Adrenal gland (tissue), 12 donors: ENCODE measurements around the gene FSHB. TPM values are rescaled to one million over a fixed set of nuclear protein-coding genes. Genes with fewer than 3 reads are reported as not detected.

ENCODE experiments used
- DNase-seq, 7 donors: peaks; one replicate each; pipeline ENCODE4 v3.0.0-alpha.2; 2019 to 2020
- H3K27ac ChIP-seq, 5 donors: fragments of 200-600 bp; sonication (generic) in 4 of 5; 1 replicate in 3 of 5; 2 replicates in 2 of 5; pipeline versions ENCODE4 v1.5.1 to v1.8.0; 2016 to 2020; ENCODE audit warnings: mild to moderate bottlenecking in 1 of 5
- H3K27me3 ChIP-seq: fragments of 200-600 bp; 2 replicates; pipeline ENCODE4 v1.8.0; 2021
- H3K36me3 ChIP-seq, 2 donors: fragments of 200-600 bp; replicated peaks in 1 of 2; 1 replicate in 1 of 2; 2 replicates in 1 of 2; pipeline versions ENCODE4 v1.5.1 to v1.8.0; 2018 to 2022
- H3K4me1 ChIP-seq, 2 donors: fragments of 200-600 bp; replicated peaks in 1 of 2; 1 replicate in 1 of 2; 2 replicates in 1 of 2; pipeline versions ENCODE4 v1.5.1 to v1.8.0; 2018 to 2021
- H3K4me3 ChIP-seq, 4 donors: fragments of 200-600 bp; sonication (generic) in 3 of 4; one replicate each; pipeline ENCODE4 v1.5.1; 2016 to 2018
- H3K9me3 ChIP-seq, 3 donors: fragments of 200-600 bp; sonication (generic) in 1 of 3; replicated peaks in 1 of 3; 1 replicate in 2 of 3; 2 replicates in 1 of 3; pipeline versions ENCODE4 v1.5.1 to v1.8.0; 2016 to 2021
- POLR2A ChIP-seq, 2 donors: fragments of 450-650 bp; IDR thresholded peaks; one replicate each; pipeline ENCODE4 v1.6.1; 2017; ENCODE audit warnings: antibody characterized with exemption in 2 of 2, mild to moderate bottlenecking in 2 of 2, moderate library complexity in 1 of 2
- WGBS, 4 donors: extraction: QIAGEN DNeasy Blood & Tissue Kit in 2 of 4; methylation state at CpG; one replicate each; pipeline versions ENCODE4 v1.1.5 to v1.1.7; 2013 to 2017; 5-methylcytosine and 5-hydroxymethylcytosine counted together
- intact Hi-C, 2 donors: fragments of 100-400 bp; cut with DNase I; formaldehyde crosslinking; loops; one replicate each; pipeline versions ENCODE4 v1.14.1 to v1.15.0; 2022 to 2023
- polyA plus RNA-seq, 3 donors: library from polyadenylated mRNA; stranded (reverse); fragments of 200-250 nt in 2 of 3; fragments of 350-450 nt in 1 of 3; fragmentation: Illumina TruSeq in 1 of 3; extraction: RNeasy Lipid Tissue Mini Kit (QIAGEN cat#74804) in 1 of 3; gene quantifications; one replicate each; pipeline ENCODE4 v1.2.3, GENCODE V29; 2013 to 2014
- total RNA-seq, 9 donors: library from RNA; depleted of rRNA in 4 of 9; stranded (reverse); fragments of >200 nt in 4 of 9; fragments of 120-200 nt in 1 of 9; fragmentation: NEBNext Ultra II Directional in 1 of 9; extraction: Animal tissue kit (Norgen Biotek cat#: 25700) in 1 of 9; gene quantifications; one replicate each; pipeline versions ENCODE4 v1.1.0 to v1.2.4, GENCODE V29; 2013 to 2023
- TF ChIP-seq, protein P1 (sequence below), 6 experiments: fragments of 450-650 bp in 4 of 6; fragments of 200-600 bp in 2 of 6; sonication (generic) in 1 of 6; IDR thresholded peaks; 1 replicate in 5 of 6; 2 replicates in 1 of 6; pipeline versions ENCODE4 v1.5.1 to v1.8.0; 2016 to 2021; ENCODE audit warnings: antibody characterized with exemption in 6 of 6, mild to moderate bottlenecking in 2 of 6, moderate library complexity in 1 of 6
- donor health status: healthy with polysubstance abuse.
- donor health status: Bipolar disorder and iron deficiency.
- donor health status: DM: yes; HTN: yes; CAD: no.
- donor health status: DM: no; HTN: no; CAD: no.
- donor health status: DM: no; HTN: no; CAD: no.
- donor health status: DM: yes; HTN: yes; CAD: no.

Gene FSHB
- total and polyA plus RNA-seq, 12 donors = not detected

DNA sequence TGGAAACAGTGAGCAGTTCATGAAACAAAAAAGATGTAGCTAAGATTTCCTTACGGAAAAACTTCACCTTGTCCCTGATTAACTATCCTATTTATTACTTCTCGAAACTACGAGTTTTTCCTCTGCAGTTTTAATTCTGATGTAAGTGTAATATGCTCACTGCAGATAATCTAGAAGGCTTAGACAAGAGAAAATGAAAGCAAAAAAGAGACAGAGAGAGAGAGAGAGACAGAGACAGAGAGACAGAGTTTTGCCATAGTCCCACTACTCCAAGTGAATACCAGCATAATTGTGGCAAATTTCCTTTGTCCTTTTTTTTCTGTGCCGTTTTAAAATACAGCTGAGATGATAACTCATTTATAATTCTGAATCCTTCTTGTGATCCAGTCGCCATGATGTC lies 24.8 kb downstream of the FSHB start:
- Histone ChIP-seq H3K9me3 (no peaks in the 10 kb centered on the region), H3K36me3 (no peaks in the 10 kb centered on the region), H3K4me1 (peaks cover 5 to 16% of the 10 kb centered on the region in 2 donors), H3K4me3 (peak overlapping the region in 1 of 4 donors; percentile 18), H3K27ac (peak overlapping the region in 1 of 5 donors; percentile 23), H3K27me3 (no peaks in the 10 kb centered on the region)
- no peak for DNase-seq
- WGBS, 4 donors = 38 to 48% (median 44%) methylated on average over 5 of the region's 5 CpGs
- intact Hi-C loops = no loop called here
- TF ChIP-seq, protein P1, sequence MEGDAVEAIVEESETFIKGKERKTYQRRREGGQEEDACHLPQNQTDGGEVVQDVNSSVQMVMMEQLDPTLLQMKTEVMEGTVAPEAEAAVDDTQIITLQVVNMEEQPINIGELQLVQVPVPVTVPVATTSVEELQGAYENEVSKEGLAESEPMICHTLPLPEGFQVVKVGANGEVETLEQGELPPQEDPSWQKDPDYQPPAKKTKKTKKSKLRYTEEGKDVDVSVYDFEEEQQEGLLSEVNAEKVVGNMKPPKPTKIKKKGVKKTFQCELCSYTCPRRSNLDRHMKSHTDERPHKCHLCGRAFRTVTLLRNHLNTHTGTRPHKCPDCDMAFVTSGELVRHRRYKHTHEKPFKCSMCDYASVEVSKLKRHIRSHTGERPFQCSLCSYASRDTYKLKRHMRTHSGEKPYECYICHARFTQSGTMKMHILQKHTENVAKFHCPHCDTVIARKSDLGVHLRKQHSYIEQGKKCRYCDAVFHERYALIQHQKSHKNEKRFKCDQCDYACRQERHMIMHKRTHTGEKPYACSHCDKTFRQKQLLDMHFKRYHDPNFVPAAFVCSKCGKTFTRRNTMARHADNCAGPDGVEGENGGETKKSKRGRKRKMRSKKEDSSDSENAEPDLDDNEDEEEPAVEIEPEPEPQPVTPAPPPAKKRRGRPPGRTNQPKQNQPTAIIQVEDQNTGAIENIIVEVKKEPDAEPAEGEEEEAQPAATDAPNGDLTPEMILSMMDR (IDR thresholded peaks at IDR 0.05) = no peak
- TF ChIP-seq POLR2A (IDR thresholded peaks at IDR 0.05) = no peak

DNA sequence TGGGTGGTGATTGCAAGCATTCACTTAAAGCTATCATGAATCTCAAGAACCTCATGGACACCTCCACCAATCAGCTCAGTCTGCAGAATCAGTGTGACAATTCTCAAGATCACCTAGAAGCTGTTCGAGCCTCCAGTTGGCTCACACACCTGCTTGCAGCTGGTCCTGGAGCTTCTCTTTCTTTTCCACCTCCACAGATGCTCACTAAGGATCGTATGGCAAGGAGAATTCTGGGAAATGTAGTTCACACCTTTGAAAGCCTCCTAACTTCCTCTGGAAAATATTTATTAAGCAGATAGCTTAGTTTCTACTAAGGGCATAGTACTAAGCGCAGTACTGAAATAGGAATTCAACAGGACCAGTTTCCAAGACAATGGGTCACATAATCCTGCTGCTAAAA lies 26.2 kb downstream of the FSHB start:
- no peaks in the 10 kb centered on the region for H3K9me3 ChIP-seq
- no peak overlapping the region for H3K4me3 ChIP-seq
- H3K4me1 ChIP-seq = peaks cover 5 to 16% of the 10 kb centered on the region in 2 donors
- intact Hi-C loops = no loop called here
- no peak overlapping the region for H3K27ac ChIP-seq
- 79 to 90% (median 81%) methylated on average over 3 of the region's 3 CpGs for WGBS, 4 donors
- DNase-seq = no peak
- H3K36me3 ChIP-seq = no peaks in the 10 kb centered on the region
- no peaks in the 10 kb centered on the region for H3K27me3 ChIP-seq
- TF ChIP-seq, protein P1 (IDR thresholded peaks at IDR 0.05) = no peak
- TF ChIP-seq POLR2A (IDR thresholded peaks at IDR 0.05) = no peak

DNA sequence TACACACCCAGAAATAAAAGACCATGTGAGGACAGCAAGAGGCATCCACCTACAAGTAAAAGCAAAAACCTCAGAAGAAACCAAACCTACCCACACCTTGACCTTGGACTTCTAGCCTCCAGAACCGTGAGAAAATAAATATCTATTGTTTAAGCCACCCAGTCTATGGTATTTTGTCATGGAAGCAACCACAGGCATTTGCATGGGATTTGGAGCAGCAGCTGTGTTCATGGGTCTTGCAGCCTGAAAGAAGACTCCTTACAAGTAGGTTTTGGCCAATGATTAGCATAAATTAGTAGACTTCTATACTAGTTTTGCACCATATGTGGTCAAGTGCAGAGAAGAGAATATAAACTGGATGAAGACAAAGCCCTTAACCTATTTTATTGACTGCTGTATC lies 27.9 kb downstream of the FSHB start:
- WGBS, 4 donors = 24 to 38% (median 34%) methylated on average over 1 of the region's 1 CpG
- DNase-seq = no peak
- H3K27me3 ChIP-seq = no peaks in the 10 kb centered on the region
- peaks cover 5 to 16% of the 10 kb centered on the region in 2 donors for H3K4me1 ChIP-seq
- no peak overlapping the region for H3K4me3 ChIP-seq
- TF ChIP-seq, protein P1 (IDR thresholded peaks at IDR 0.05) = no peak
- TF ChIP-seq POLR2A (IDR thresholded peaks at IDR 0.05) = no peak
- intact Hi-C loops = no loop called here
- H3K9me3 ChIP-seq = no peaks in the 10 kb centered on the region
- no peak overlapping the region for H3K27ac ChIP-seq
- H3K36me3 ChIP-seq = no peaks in the 10 kb centered on the region

DNA sequence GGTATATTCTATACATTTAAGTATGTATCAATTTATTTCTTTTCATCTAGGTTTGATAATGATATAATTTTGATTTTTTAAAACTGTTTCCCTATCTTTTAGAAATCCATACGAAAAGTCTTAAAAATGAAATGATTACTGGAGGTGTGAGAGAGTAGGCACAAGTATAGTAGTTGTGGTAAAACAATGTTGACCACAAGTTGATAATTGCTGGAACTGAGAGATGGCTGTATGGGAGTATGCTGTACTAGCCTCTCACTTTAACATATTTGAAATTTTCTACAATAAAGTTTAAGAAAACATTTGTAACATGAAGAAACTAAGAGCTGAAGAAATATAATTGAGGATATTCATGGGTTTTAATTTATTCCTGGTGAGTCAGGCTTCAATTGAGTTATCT lies 30.0 kb downstream of the FSHB start:
- DNase-seq = no peak
- Histone ChIP-seq H3K4me3 (no peak overlapping the region), H3K4me1 (no peaks in the 10 kb centered on the region), H3K27ac (no peak overlapping the region), H3K27me3 (no peaks in the 10 kb centered on the region), H3K36me3 (no peaks in the 10 kb centered on the region), H3K9me3 (no peaks in the 10 kb centered on the region)
- WGBS, 4 donors = 78 to 86% (median 80%) methylated on average over 1 of the region's 1 CpG
- intact Hi-C loops = no loop called here
- TF ChIP-seq POLR2A (IDR thresholded peaks at IDR 0.05) = no peak
- TF ChIP-seq, protein P1 (IDR thresholded peaks at IDR 0.05) = no peak
